ENCODE measurements around the gene TRPV4. TPM values are rescaled to one million over a fixed set of nuclear protein-coding genes. Genes with fewer than 3 reads are reported as not detected.
A peak's percentile ranks its signal among the peaks of the same experiment; 100 is the strongest.

Gene TRPV4
- total and polyA plus RNA-seq, 10 of the 15 experiments (the other 5 are each of a cell fraction or from before 2014, with no cell fraction given) = not detected

DNA sequence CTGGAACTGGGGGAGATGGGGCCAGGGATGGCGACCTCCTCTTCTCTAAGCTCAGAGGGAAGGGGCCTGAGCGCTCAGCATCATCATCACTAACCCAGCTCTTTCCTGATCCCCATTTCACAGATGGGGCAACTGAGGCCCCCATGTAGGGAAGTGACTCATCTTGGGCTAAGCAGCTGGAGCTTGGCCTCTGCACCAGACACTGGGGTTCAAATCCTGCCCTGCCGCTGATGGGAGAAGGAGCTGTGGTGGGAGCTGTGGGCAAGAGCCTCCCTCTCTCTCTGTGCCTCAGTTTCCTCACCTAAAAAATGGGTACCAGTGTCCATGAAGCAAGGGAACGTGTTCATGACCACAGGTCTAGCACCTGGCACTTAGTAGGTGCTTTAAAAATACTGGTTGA, 2.6 kb upstream of the TRPV4 start (continued):
- TF ChIP-seq SP1 (IDR thresholded peaks at IDR 0.05; ENCODE audit: low read depth, low read length) (no peak), LARP7 (IDR thresholded peaks at IDR 0.05) (no peak), USF2 (IDR thresholded peaks at IDR 0.05; ENCODE audit: borderline replicate concordance, low read depth, low read length) (no peak), TCF12 (IDR thresholded peaks at IDR 0.05; ENCODE audit: low read depth, low read length) (no peak), SMC3 (IDR thresholded peaks at IDR 0.05; ENCODE audit: borderline replicate concordance, low read length) (no peak), CBX3 (IDR thresholded peaks at IDR 0.05; ENCODE audit: borderline replicate concordance, low read depth) (no peak)
- TF ChIP-seq, protein P1, sequence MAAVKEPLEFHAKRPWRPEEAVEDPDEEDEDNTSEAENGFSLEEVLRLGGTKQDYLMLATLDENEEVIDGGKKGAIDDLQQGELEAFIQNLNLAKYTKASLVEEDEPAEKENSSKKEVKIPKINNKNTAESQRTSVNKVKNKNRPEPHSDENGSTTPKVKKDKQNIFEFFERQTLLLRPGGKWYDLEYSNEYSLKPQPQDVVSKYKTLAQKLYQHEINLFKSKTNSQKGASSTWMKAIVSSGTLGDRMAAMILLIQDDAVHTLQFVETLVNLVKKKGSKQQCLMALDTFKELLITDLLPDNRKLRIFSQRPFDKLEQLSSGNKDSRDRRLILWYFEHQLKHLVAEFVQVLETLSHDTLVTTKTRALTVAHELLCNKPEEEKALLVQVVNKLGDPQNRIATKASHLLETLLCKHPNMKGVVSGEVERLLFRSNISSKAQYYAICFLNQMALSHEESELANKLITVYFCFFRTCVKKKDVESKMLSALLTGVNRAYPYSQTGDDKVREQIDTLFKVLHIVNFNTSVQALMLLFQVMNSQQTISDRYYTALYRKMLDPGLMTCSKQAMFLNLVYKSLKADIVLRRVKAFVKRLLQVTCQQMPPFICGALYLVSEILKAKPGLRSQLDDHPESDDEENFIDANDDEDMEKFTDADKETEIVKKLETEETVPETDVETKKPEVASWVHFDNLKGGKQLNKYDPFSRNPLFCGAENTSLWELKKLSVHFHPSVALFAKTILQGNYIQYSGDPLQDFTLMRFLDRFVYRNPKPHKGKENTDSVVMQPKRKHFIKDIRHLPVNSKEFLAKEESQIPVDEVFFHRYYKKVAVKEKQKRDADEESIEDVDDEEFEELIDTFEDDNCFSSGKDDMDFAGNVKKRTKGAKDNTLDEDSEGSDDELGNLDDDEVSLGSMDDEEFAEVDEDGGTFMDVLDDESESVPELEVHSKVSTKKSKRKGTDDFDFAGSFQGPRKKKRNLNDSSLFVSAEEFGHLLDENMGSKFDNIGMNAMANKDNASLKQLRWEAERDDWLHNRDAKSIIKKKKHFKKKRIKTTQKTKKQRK (IDR thresholded peaks at IDR 0.05; ENCODE audit: low read depth, low read length) = no peak

- intact Hi-C loops (cut with micrococcal nuclease; ENCODE audit: unreplicated experiment) (no loop called here), in situ Hi-C loops (cut with MboI) (no loop called here)
- Histone ChIP-seq H3K4me2 (ENCODE audit: control insufficient read depth, insufficient read depth) (no peak overlapping the region), H2AFZ (ENCODE audit: control insufficient read depth, low read depth, low read length) (no peak overlapping the region), H3K9ac (ENCODE audit: control insufficient read depth, insufficient read depth, low read length) (no peak overlapping the region), H3K4me1 (ENCODE audit: control insufficient read depth, insufficient read depth, low read length) (no peaks in the 10 kb centered on the region), H3K4me3 (no peak overlapping the region), H3K9me3 (replicated peaks; ENCODE audit: control insufficient read depth, insufficient read depth, low read length) (no peaks in the 10 kb centered on the region), H4K20me1 (ENCODE audit: control insufficient read depth, insufficient read depth) (no peaks in the 10 kb centered on the region), H3K27ac (ENCODE audit: control insufficient read depth, insufficient read depth) (no peak overlapping the region), H3K79me2 (ENCODE audit: control insufficient read depth, insufficient read depth, low read length) (no peaks in the 10 kb centered on the region), H3K36me3 (ENCODE audit: control insufficient read depth in 2 of 2, insufficient read depth in 2 of 2, low read length in 1 of 2) (no peaks in the 10 kb centered on the region), H3K27me3 (replicated peaks in 1 of 2; ENCODE audit: control insufficient read depth in 2 of 2, insufficient read depth in 2 of 2, low read length in 1 of 2) (peaks cover 3 to 4% of the 10 kb centered on the region in 2 experiments)
- FAIRE-seq = no peak
- CTCF ChIA-PET = interaction anchor here (2.6 kb wide), 1 partner anchor 13 kb away, joined by 9 read pairs; no protein-coding TSS in a partner anchor
- RAD21 ChIA-PET (ENCODE audit: unreplicated experiment) = no interaction called here
- TF ChIP-seq MYB (IDR thresholded peaks at IDR 0.05; ENCODE audit: borderline replicate concordance, low read depth, low read length) (no peak), SUZ12 (IDR thresholded peaks at IDR 0.05; ENCODE audit: unreplicated experiment) (peak; percentile 31), CHD2 (IDR thresholded peaks at IDR 0.05; ENCODE audit: borderline replicate concordance, low read depth, low read length) (no peak), GABPA (IDR thresholded peaks at IDR 0.05; ENCODE audit: low read depth) (no peak), CHD4 (IDR thresholded peaks at IDR 0.05) (no peak)
- TF ChIP-seq, protein P2, sequence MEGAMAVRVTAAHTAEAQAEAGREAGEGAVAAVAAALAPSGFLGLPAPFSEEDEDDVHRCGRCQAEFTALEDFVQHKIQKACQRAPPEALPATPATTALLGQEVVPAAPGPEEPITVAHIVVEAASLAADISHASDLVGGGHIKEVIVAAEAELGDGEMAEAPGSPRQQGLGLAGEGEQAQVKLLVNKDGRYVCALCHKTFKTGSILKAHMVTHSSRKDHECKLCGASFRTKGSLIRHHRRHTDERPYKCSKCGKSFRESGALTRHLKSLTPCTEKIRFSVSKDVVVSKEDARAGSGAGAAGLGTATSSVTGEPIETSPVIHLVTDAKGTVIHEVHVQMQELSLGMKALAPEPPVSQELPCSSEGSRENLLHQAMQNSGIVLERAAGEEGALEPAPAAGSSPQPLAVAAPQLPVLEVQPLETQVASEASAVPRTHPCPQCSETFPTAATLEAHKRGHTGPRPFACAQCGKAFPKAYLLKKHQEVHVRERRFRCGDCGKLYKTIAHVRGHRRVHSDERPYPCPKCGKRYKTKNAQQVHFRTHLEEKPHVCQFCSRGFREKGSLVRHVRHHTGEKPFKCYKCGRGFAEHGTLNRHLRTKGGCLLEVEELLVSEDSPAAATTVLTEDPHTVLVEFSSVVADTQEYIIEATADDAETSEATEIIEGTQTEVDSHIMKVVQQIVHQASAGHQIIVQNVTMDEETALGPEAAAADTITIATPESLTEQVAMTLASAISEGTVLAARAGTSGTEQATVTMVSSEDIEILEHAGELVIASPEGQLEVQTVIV (IDR thresholded peaks at IDR 0.05; ENCODE audit: borderline replicate concordance, partially characterized antibody) = no peak
- SMC1A ChIA-PET (ENCODE audit: uncharacterized antibody, unreplicated experiment) = no interaction called here
- no TSS peak for BruUV-seq (replicated peaks)
- no peak for ATAC-seq
- no peak for DNase-seq (ENCODE audit: low read depth, low spot score)
- WGBS (ENCODE audit: insufficient coverage, insufficient replicate concordance, low lambda C conversion rate, missing lambda C conversion rate) = 32% methylated on average over 29 of the region's 31 CpGs
- POLR2A ChIA-PET = no interaction called here
These were observed 474 bp downstream of the TRPV4 start for GRCh38 chr12:109832541-109833306.

Data from GM12878 (cell line).